A549 (cell line): Measurements from ENCODE around the gene SUCLA2.

Experiments
- CBX8 ChIP-seq: fragments of 200-600 bp; sonication (generic); IDR thresholded peaks from 2 replicates; pipeline ENCODE4 v1.6.1; 2016
- CEBPB ChIP-seq, 2 experiments: fragments of >200 bp in 1 of 2; sonication (Bioruptor Twin) in 1 of 2; formaldehyde crosslinking in 1 of 2; IDR thresholded peaks; 2 replicates each; pipeline ENCODE4 v1.6.1; 2012 to 2016
- EP300 ChIP-seq, 2 experiments: fragments of >200 bp; sonication (Bioruptor Twin); formaldehyde crosslinking; IDR thresholded peaks; 2 replicates in 1 of 2; 3 replicates in 1 of 2; pipeline ENCODE4 v1.6.1; 2016 to 2017
- ESRRA ChIP-seq: fragments of 150-350 bp; IDR thresholded peaks from 2 replicates; pipeline ENCODE4 v1.6.1; 2014; ENCODE audit warnings: mild to moderate bottlenecking, low read length, borderline replicate concordance
- JUN ChIP-seq, 2 experiments: fragments of >200 bp; sonication (Bioruptor Twin); formaldehyde crosslinking; IDR thresholded peaks; 2 replicates in 1 of 2; 3 replicates in 1 of 2; pipeline ENCODE4 v1.6.1; 2016 to 2017
- JUNB ChIP-seq: fragments of >200 bp; sonication (Bioruptor Twin); formaldehyde crosslinking; IDR thresholded peaks from 2 replicates; pipeline ENCODE4 v1.6.1; 2016
- KDM1A ChIP-seq: fragments of 200-600 bp; sonication (generic); IDR thresholded peaks from 2 replicates; pipeline ENCODE4 v1.6.1; 2016; ENCODE audit warnings: low read depth, mild to moderate bottlenecking
- NFE2L2 ChIP-seq: fragments of 150-350 bp; conservative IDR thresholded peaks from 2 replicates; pipeline ENCODE4 v1.6.1; 2014; ENCODE audit warnings: low read length
- POLR2A ChIP-seq: IDR thresholded peaks from 2 replicates; pipeline ENCODE4 v1.6.1; 2012; ENCODE audit warnings: mild to moderate bottlenecking, low read length
- POLR2AphosphoS2 ChIP-seq: conservative IDR thresholded peaks from 2 replicates; pipeline ENCODE4 v1.6.1; 2012; ENCODE audit warnings: low read length, improper control_type of control experiment, inconsistent platforms
- RAD21 ChIP-seq, 2 experiments: fragments of >200 bp in 1 of 2; sonication (Bioruptor Twin) in 1 of 2; formaldehyde crosslinking in 1 of 2; IDR thresholded peaks in 1 of 2; conservative IDR thresholded peaks in 1 of 2; 2 replicates in 1 of 2; 3 replicates in 1 of 2; pipeline ENCODE4 v1.6.1; 2012 to 2018; ENCODE audit warnings: inconsistent platforms in 1 of 2
- RFX5 ChIP-seq: fragments of 450-650 bp; IDR thresholded peaks from 2 replicates; pipeline ENCODE4 v1.7.1; 2014; ENCODE audit warnings: antibody characterized with exemption, mild to moderate bottlenecking, moderate library complexity
- ZC3H11A ChIP-seq: fragments of 450-650 bp; IDR thresholded peaks from 2 replicates; pipeline ENCODE4 v1.6.1; 2014; ENCODE audit warnings: antibody characterized with exemption, mild to moderate bottlenecking
- TF ChIP-seq, protein P1 (sequence below): fragments of >200 bp; sonication (Bioruptor Twin); formaldehyde crosslinking; IDR thresholded peaks from 3 replicates; pipeline ENCODE4 v1.5.1; 2016

DNA sequence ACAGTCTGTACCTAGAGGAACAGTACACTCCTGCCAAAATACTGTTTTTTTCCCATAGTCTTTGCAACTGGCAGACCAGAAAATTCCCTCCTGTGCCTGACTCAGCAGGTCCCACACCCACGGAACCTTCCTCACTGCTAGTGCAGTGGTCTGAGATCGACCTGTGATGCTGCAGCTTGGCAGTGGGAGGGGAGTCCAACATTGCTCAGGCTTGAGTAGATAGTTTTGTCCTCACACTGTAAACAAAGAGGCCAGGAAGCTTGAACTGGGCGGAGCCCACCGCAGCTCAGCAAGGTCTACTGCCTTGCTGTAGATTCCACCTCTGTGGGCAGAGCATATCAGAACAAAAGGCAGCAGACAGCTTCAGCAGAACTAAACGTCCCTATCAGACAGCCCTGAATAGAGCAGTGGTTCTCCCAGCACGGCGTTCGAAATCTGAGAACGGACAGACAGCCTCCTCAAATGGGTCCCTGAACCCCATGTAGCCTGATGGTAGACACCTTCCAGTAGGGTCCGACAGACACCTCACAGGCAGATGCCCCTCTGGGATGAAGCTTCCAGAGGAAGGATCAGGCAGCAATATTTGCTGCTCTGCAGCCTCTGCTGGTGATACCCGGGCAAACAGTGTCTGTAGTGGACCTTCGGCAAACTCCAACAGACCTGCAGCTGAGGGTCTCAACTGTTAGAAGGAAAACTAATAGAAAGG lies 92.7 kb downstream of the SUCLA2 start:
- TF ChIP-seq ZC3H11A (no peak), RAD21 (conservative IDR thresholded peaks at IDR 0.05 in 1 of 2, IDR thresholded peaks at IDR 0.05 in 1 of 2) (no peak), JUNB (no peak), RFX5 (no peak), NFE2L2 (no peak), CEBPB (IDR thresholded peaks at IDR 0.05) (no peak), POLR2A (no peak), ESRRA (no peak), CBX8 (no peak), POLR2AphosphoS2 (no peak), EP300 (IDR thresholded peaks at IDR 0.05) (no peak), KDM1A (no peak), JUN (IDR thresholded peaks at IDR 0.05) (no peak)
- TF ChIP-seq, protein P1, sequence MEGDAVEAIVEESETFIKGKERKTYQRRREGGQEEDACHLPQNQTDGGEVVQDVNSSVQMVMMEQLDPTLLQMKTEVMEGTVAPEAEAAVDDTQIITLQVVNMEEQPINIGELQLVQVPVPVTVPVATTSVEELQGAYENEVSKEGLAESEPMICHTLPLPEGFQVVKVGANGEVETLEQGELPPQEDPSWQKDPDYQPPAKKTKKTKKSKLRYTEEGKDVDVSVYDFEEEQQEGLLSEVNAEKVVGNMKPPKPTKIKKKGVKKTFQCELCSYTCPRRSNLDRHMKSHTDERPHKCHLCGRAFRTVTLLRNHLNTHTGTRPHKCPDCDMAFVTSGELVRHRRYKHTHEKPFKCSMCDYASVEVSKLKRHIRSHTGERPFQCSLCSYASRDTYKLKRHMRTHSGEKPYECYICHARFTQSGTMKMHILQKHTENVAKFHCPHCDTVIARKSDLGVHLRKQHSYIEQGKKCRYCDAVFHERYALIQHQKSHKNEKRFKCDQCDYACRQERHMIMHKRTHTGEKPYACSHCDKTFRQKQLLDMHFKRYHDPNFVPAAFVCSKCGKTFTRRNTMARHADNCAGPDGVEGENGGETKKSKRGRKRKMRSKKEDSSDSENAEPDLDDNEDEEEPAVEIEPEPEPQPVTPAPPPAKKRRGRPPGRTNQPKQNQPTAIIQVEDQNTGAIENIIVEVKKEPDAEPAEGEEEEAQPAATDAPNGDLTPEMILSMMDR: no peak
